D721Med (cell line): ENCODE results near the gene ATP2B1.

Source experiments
- DNase-seq: peaks from one replicate; pipeline ENCODE4 v3.0.0; 2011; ENCODE audit warnings: low spot score; ENCODE audit not compliant: insufficient read length
- FAIRE-seq: peaks from 2 replicates; lab custom pipeline; 2011; peaks lifted over from hg19 to GRCh38; lab: Jason Lieb, UNC
- CTCF ChIP-seq: IDR thresholded peaks from 2 replicates; pipeline ENCODE4 v1.5.1; 2012; ENCODE audit warnings: mild to moderate bottlenecking, control low read depth; ENCODE audit not compliant: insufficient read depth; ENCODE audit errors: missing control alignments

ATP2B1 gene

GRCh38 chr12:89573051-89573810, 135.4 kb downstream of the ATP2B1 start:
- no peak for FAIRE-seq
- no peak for TF ChIP-seq CTCF

GRCh38 chr12:89571491-89572195, 137.0 kb downstream of the ATP2B1 start:
- TF ChIP-seq CTCF: no peak

More at GRCh38 chr12:89573051-89573810, 135.4 kb downstream of the ATP2B1 start:
- DNase-seq: no peak

GRCh38 chr12:89568484-89568883, 140.2 kb downstream of the ATP2B1 start:
- FAIRE-seq: no peak
- no peak for DNase-seq
- TF ChIP-seq CTCF: no peak

More at GRCh38 chr12:89571491-89572195, 137.0 kb downstream of the ATP2B1 start:
- no peak for FAIRE-seq
- no peak for DNase-seq

GRCh38 chr12:89567691-89568239, 140.9 kb downstream of the ATP2B1 start:
- DNase-seq: no peak
- no peak for FAIRE-seq
- TF ChIP-seq CTCF: no peak

- TF ChIP-seq CTCF: no peak
- FAIRE-seq: no peak
- no peak for DNase-seq
Measured at GRCh38 chr12:89566615-89567014, 142.0 kb downstream of the ATP2B1 start.

GRCh38 chr12:89565002-89565401, 143.6 kb downstream of the ATP2B1 start:
- TF ChIP-seq CTCF: no peak
- DNase-seq (no peak), FAIRE-seq (no peak)

- no peak for FAIRE-seq
- DNase-seq: no peak
- TF ChIP-seq CTCF: no peak
Measured at GRCh38 chr12:89559753-89560152, 148.9 kb downstream of the ATP2B1 start.
